HTERT RPE-1 (cell line): ENCODE data around the gene PDE3B.
"Not testable (repeated sequence)": the region's sequence is repeated elsewhere in the genome, so short reads cannot be mapped to it uniquely, and the experiment has no call there.

Source experiments
- in situ Hi-C: fragments of 300-500 bp; cut with MboI; formaldehyde crosslinking; loops from 4 replicates; pipeline ENCODE4 v1.14.3; 2020; ENCODE audit warnings: low sequenced_read_pairs

Gene PDE3B

GRCh38 chr11:14793546-14793945 lies 149.9 kb downstream of the PDE3B start:
- in situ Hi-C loops, result no loop called here

- in situ Hi-C loops, result not testable (repeated sequence)
These were observed 152.4 kb downstream of the PDE3B start for GRCh38 chr11:14796028-14796427.

DNA sequence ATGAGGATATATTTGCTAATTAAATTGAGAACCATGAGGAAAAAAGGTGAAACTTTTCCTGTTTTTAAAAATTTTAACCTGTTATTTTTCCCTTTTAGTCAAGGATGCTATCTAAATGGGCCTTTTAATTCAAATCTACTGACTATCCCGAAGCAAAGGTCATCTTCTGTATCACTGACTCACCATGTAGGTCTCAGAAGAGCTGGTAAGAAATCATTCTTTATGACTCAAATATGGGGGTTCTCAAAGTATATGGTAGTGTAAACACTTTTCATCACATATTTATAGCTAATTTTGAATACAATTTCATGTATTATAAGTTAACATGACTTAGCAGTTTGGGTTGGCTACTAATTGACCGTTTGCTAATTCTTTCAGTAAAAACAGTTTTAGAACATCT lies 160.2 kb downstream of the PDE3B start:
- in situ Hi-C loops, result no loop called here

- in situ Hi-C loops, result no loop called here
These were observed 165.9 kb downstream of the PDE3B start for GRCh38 chr11:14809466-14809865.

DNA sequence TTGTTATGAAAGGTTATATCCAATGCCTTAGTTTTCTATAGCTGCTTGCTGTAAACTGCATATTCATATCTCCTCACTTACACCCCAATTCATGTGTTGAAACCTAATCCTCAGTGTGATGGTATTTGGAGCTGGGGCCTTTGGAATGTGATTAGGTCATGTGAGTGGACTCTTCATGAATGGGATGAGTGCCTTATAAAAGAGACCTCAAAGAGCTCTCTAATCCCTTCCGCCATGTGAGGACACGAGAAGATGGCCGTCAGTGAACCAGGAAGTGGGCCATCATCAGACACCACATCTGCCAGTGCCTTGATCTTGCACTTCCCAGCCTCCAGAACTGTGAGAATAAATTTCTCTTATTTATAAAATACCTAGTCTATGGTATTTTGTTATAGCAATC lies 169.2 kb downstream of the PDE3B start:
- in situ Hi-C loops, result no loop called here

GRCh38 chr11:14813516-14813915 lies 169.9 kb downstream of the PDE3B start:
- in situ Hi-C loops, result no loop called here

GRCh38 chr11:14818779-14819178 lies 175.2 kb downstream of the PDE3B start:
- in situ Hi-C loops, result no loop called here

- in situ Hi-C loops, result no loop called here
These were observed 176.0 kb downstream of the PDE3B start for GRCh38 chr11:14819596-14819995.

- in situ Hi-C loops, result no loop called here
These were observed 177.4 kb downstream of the PDE3B start for GRCh38 chr11:14821031-14821430.

DNA sequence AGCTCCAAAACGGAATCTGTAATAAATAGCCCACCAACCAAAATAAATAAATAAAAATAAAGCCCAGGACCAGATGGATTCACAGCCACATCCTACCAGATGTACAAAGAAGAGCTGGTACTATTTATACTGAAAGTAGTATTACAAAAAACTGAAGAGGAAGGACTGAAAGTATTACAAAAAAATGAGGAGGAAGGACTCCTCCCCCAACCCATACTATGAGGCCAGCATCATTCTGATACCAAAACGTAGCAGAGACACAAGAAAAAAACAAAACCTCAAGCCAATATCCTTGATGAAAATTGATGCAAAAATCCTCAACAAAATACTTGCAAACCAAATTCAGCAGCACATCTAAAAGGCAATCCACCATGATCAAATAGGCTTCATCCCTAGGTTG lies 183.0 kb downstream of the PDE3B start:
- in situ Hi-C loops, result no loop called here

DNA sequence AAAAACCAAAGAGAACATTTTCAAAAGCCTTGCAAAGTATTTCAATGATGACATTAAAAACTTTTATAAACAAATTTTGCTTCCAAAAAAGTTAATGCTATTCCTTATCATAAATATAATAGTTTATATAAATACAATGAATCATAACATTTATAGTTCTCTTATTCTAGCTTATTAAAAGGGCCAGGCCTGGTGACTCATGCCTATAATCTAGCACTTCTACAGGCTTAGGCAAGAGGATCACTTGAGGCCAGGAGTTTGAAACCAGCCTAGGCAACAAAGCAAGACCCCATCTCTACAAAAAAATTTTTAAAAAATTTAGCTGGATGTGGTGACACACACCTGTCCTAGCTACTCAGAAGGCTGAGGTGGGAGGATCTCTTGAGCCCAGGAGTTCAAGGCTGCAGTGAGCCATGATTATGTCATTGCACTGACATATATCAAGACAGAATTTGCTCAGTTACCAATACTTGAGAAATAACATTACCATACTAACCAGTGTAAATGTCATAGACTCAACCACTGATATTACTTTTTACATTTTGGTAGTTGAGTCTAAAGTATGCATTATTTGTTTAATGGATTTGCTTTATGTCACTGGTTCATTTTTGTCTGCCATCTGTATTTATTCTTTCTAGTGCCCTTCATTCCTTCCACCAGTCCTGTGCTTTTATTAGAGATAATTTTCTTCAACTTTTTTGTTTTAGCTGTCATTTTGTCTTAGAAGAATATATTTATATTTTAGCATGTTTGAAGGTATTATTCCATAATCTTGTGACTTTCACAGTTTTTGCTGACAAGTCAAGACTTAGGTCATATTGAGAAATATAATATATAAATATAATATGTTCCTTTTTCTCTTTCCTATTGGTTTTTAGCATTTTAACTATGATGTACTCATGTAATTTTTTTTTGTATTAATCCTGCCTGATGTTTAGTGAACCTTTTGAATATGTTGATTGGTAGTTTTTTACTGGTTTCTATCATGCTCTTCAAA lies 192.2 kb downstream of the PDE3B start:
- in situ Hi-C loops, result no loop called here

DNA sequence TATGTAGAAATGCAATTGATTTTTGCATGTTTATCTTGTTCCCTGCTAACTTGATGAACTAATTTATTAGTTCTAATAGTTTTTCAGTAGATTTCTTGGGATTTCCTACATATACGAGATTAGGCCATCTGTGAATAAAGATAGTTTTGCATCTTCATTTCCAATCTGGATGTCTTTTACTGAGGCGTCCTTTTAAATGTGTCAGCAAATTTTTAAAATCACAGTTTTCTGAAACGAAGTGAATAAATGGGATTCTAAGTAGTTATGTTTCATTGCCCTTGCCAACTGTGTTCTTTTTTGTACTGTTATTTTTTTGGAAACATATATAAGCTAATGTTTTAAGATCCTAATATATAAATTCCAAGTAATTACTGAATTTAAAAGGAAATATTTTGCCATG lies 198.4 kb downstream of the PDE3B start:
- in situ Hi-C loops, result no loop called here

GRCh38 chr11:14852571-14853177 lies 209.1 kb downstream of the PDE3B start:
- in situ Hi-C loops, result no loop called here

GRCh38 chr11:14854057-14854456 lies 210.5 kb downstream of the PDE3B start:
- in situ Hi-C loops, result no loop called here

DNA sequence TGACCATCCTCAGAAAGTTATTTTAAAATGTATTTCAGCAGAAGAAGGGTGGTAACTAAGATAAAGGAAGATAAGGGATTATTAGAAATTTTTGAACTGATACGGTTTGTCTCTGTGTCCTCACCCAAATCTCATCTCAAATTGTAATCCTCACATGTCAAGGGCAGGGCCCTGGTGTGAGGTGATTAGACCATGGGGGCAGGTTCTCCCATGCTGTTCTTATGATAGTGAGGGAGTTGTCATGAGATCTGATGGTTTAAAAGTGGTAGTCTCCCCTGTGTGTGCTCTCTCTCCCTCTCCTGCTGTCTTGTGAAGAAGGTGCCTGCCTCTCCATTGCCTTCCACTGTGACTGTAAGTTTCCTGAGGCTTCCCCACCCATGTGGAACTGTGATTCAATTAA lies 212.3 kb downstream of the PDE3B start:
- in situ Hi-C loops, result no loop called here

DNA sequence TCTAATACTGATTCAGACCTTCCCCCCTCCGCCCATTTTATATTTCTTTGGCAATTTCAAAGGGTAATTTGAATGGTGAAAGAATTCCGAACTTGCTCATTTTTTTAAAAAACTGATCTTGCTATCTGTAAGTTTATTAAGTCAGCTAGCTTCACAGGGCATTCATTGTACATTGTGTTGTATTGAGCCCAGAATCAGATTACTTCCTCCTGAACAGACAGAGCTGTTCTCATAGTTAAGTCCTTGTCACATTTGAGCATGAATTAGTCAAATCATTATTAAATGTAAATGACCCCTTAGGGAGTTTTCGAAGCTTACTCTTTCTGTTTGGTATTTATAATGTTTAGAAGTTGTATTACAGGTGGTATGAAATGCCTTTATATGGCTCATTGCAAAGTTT lies 214.0 kb downstream of the PDE3B start:
- in situ Hi-C loops, result no loop called here

DNA sequence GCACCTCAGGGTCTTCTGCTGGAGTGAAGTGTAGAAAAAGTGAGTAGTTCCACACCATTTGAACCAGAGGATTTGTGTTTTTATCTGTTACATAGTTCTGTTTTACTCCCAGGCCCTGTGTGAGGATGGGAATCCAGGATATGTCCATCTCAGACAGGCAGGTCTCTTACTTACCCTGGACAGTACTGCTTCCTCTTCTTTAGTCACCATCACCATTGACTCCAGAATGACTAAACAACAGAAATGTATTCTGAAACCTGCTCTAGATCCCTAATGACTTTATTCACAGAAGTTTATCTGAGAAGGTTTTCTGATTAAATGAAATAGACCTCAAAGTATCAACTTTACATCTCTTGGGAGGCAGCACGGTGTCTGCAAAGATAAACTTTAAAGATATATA lies 214.8 kb downstream of the PDE3B start:
- in situ Hi-C loops, result no loop called here

GRCh38 chr11:14860511-14860910 lies 216.9 kb downstream of the PDE3B start:
- in situ Hi-C loops, result no loop called here

DNA sequence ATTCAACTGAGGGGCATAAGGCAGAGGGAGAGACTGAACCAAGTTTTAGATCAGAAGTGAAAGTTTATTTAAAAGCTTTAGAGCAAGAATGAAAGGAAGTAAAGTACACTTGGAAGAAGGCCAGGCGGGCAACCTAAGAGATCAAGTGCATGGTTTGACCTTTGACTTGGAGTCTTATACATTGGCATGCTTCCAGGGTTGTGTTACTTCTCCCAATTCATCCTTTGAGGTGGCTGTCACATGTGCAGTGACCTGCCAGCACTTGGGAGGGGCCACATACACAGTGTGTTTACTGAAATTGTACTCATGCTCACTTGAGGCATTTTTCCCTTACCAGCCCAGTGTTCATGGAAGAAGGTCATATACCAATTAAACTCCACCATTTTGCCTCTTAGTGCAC lies 218.1 kb downstream of the PDE3B start:
- in situ Hi-C loops, result no loop called here

GRCh38 chr11:14863775-14864174 lies 220.2 kb downstream of the PDE3B start:
- in situ Hi-C loops, result not testable (repeated sequence)

DNA sequence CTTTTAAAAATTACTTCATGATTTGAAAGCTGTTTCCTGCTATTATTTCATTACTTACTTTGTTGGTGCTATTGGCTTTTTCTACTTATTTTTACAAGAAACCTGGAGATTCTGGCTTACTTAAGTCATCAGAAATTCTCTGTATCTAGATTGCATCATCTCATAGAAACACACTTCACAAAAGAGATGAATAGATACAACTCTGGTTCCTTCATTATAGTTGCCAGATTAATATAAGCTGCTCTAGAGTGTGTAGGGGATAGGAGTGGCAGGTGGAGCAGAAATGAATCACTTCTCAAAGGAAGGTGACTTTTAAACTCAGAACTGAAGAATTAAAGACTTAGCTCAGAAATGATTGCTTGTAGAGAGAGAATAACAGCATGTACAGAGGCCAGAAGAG lies 228.4 kb downstream of the PDE3B start:
- in situ Hi-C loops, result no loop called here

DNA sequence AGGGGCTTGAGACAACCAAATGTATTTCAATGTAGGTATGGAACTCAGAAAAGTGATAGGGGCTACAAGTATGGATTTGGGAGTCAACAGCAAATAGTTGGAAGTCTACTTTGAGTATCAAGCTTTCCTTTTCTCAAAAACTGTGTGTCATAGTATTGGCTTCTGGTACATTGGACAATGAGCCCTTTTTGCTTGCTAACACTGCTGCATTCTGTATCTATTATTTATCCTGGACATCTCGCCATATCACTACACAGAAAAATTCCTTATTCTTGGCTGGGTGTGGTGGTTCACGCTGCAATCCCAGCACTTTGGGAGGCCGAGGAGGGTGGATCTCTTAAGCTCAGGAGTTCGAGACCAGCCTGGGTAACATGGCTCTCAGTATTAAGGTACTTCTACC lies 230.0 kb downstream of the PDE3B start:
- in situ Hi-C loops, result no loop called here
